Spleen (tissue), 11 donors: ENCODE results near the gene QKI. TPM values are rescaled to one million over a fixed set of nuclear protein-coding genes. Genes with fewer than 3 reads are reported as not detected.

Experiments used
- DNase-seq: peaks from one replicate; pipeline ENCODE4 v3.0.0-alpha.2; 2020
- H3K27ac ChIP-seq, 8 donors: fragments of 200-600 bp; sonication (generic) in 7 of 8; 1 replicate in 4 of 8; 2 replicates in 4 of 8; pipeline versions ENCODE4 v1.5.0 to v1.8.0; 2016 to 2021; ENCODE audit warnings: inconsistent platforms in 4 of 8, mild to moderate bottlenecking in 4 of 8, moderate library complexity in 1 of 8
- H3K27me3 ChIP-seq, 7 donors: fragments of 200-600 bp; sonication (generic) in 6 of 7; replicated peaks in 1 of 7; 1 replicate in 4 of 7; 2 replicates in 3 of 7; pipeline versions ENCODE4 v1.5.0 to v1.8.0; 2016 to 2021; ENCODE audit warnings: inconsistent platforms in 3 of 7, mild to moderate bottlenecking in 1 of 7
- H3K36me3 ChIP-seq, 6 donors: fragments of 200-600 bp; sonication (generic) in 5 of 6; 1 replicate in 4 of 6; 2 replicates in 2 of 6; pipeline versions ENCODE4 v1.5.0 to v1.8.0; 2016 to 2021; ENCODE audit warnings: inconsistent platforms in 2 of 6
- H3K4me1 ChIP-seq, 6 donors: fragments of 200-600 bp; sonication (generic) in 5 of 6; 1 replicate in 3 of 6; 2 replicates in 3 of 6; pipeline versions ENCODE4 v1.5.0 to v1.8.0; 2016 to 2021; ENCODE audit warnings: inconsistent platforms in 3 of 6
- H3K4me3 ChIP-seq, 8 donors: fragments of 200-600 bp; sonication (generic) in 7 of 8; 1 replicate in 4 of 8; 2 replicates in 4 of 8; pipeline versions ENCODE4 v1.5.0 to v1.8.0; 2016 to 2021; ENCODE audit warnings: inconsistent platforms in 4 of 8, mild to moderate bottlenecking in 4 of 8, moderate library complexity in 2 of 8
- H3K9me3 ChIP-seq, 8 donors: fragments of 200-600 bp; sonication (generic) in 7 of 8; 1 replicate in 4 of 8; 2 replicates in 4 of 8; pipeline versions ENCODE4 v1.5.0 to v1.8.0; 2016 to 2021; ENCODE audit warnings: inconsistent platforms in 4 of 8
- POLR2A ChIP-seq, 3 donors: fragments of 450-650 bp; IDR thresholded peaks; one replicate each; pipeline ENCODE4 v1.5.1; 2017; ENCODE audit warnings: antibody characterized with exemption in 3 of 3, mild to moderate bottlenecking in 1 of 3
- POLR2AphosphoS5 ChIP-seq, 3 donors: sonication (generic); formaldehyde crosslinking; IDR thresholded peaks; one replicate each; pipeline ENCODE4 v1.5.1; 2017; ENCODE audit warnings: antibody characterized with exemption in 3 of 3
- WGBS, 5 donors: extraction: QIAGEN DNeasy Blood & Tissue Kit in 3 of 5; methylation state at CpG; one replicate each; pipeline versions ENCODE4 v1.1.5 to v1.1.7; 2013 to 2018; 5-methylcytosine and 5-hydroxymethylcytosine counted together
- intact Hi-C: fragments of 100-400 bp; cut with DNase I; formaldehyde crosslinking; loops from one replicate; pipeline ENCODE4 v1.15.0; 2023; ENCODE audit warnings: low total_unique reads
- polyA plus RNA-seq, 3 donors: library from polyadenylated mRNA; stranded (reverse); fragments of 200-250 nt; gene quantifications; one replicate each; pipeline ENCODE4 v1.2.1, GENCODE V29; 2013
- total RNA-seq, 7 donors: library from RNA; depleted of rRNA in 3 of 7; stranded (reverse); fragments of >200 nt in 3 of 7; fragmentation: NEBNext Ultra II Directional in 4 of 7; extraction: Animal tissue kit (Norgen Biotek cat#: 25700) in 4 of 7; gene quantifications; one replicate each; pipeline versions ENCODE4 v1.1.0 to v1.2.1, GENCODE V29; 2016 to 2021
- TF ChIP-seq, protein P1 (sequence below), 11 experiments: fragments of 200-600 bp in 7 of 11; fragments of 450-650 bp in 4 of 11; sonication (generic) in 4 of 11; IDR thresholded peaks in 8 of 11; conservative IDR thresholded peaks in 3 of 11; 1 replicate in 7 of 11; 2 replicates in 4 of 11; pipeline versions ENCODE4 v1.4.0 to v1.8.0; 2016 to 2021; ENCODE audit warnings: antibody characterized with exemption in 11 of 11, inconsistent platforms in 4 of 11, mild to moderate bottlenecking in 1 of 11
- donor health status: healthy with polysubstance abuse.
- donor health status: DM: no; HTN: no; CAD: no; lungs with moderate emphysema.
- donor health status: DM: no; HTN: no; CAD: no.
- donor health status: Bipolar disorder and iron deficiency.
- donor health status: healthy.
- donor health status: DM: no; HTN: no; CAD: no.
- donor health status: DM: yes; HTN: yes; CAD: no.

QKI gene
- total and polyA plus RNA-seq, 10 donors, result 11.3 to 217 (median 180) TPM

DNA sequence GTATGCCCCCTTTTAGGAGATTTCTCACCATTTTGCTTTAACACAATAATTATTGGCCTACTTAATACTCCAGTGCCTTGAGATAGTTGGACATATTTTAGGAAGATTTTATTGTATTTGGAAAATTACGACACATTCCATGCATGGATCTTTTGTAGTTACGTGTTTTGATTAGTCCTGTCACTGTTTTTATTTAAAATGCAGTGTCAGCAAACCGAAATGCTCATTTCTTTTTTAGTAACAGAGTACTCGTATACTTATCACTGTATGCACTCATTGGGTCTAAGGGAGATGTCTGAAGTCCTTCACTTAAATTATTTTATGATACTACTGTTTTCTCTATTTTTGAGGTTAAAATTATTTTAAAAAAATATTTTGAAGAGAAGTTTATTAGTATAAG is 153.8 kb downstream of the QKI start:
- Histone ChIP-seq H3K9me3 (no peaks in the 10 kb centered on the region), H3K4me3 (no peak overlapping the region), H3K27me3 (no peaks in the 10 kb centered on the region), H3K4me1 (peaks cover 0 to 5% (median 0%) of the 10 kb centered on the region in 6 donors), H3K36me3 (peaks cover 0 to 82% (median 27%) of the 10 kb centered on the region in 6 donors), H3K27ac (no peak overlapping the region)
- no peak for DNase-seq
- intact Hi-C loops, result no loop called here
- TF ChIP-seq POLR2A (IDR thresholded peaks at IDR 0.05) (no peak), POLR2AphosphoS5 (IDR thresholded peaks at IDR 0.05) (no peak)
- TF ChIP-seq, protein P1, sequence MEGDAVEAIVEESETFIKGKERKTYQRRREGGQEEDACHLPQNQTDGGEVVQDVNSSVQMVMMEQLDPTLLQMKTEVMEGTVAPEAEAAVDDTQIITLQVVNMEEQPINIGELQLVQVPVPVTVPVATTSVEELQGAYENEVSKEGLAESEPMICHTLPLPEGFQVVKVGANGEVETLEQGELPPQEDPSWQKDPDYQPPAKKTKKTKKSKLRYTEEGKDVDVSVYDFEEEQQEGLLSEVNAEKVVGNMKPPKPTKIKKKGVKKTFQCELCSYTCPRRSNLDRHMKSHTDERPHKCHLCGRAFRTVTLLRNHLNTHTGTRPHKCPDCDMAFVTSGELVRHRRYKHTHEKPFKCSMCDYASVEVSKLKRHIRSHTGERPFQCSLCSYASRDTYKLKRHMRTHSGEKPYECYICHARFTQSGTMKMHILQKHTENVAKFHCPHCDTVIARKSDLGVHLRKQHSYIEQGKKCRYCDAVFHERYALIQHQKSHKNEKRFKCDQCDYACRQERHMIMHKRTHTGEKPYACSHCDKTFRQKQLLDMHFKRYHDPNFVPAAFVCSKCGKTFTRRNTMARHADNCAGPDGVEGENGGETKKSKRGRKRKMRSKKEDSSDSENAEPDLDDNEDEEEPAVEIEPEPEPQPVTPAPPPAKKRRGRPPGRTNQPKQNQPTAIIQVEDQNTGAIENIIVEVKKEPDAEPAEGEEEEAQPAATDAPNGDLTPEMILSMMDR (IDR thresholded peaks at IDR 0.05 in 8 of 11, conservative IDR thresholded peaks at IDR 0.05 in 3 of 11), result no peak
- WGBS, 5 donors, result 93 to 97% (median 96%) methylated on average over 4 of the region's 4 CpGs

DNA sequence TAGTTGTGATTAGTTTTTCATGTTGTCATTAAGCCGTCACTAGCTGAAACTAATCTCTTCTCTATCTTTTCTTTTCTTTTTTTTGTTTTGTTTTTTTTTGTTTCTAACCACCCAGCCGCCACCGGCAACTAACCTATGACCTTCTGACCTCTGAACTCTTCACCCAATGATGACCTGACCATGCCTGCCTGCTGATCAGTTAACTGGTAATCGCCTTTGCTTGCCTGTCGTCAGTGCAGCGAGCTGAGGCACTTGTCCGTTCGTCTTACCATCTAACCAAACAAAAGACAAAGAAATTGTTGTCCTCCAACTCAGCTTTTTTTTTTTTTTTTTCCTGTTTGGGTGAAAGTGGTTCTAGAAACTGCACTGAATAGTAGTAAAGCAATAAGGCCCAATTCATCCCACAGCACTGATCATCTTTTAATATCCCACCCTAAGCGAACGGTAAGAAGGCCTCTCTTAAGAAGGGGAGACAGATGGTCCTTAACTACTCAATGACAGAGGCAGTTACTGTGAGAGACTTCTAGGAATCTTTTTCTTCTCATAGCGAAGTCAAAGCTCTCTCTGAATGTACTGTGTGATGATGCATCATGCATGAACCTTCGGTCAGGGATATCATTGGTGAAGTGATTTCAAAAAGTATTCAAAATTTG is 156.2 kb downstream of the QKI start:
- H3K9me3 ChIP-seq, result no peaks in the 10 kb centered on the region
- H3K4me3 ChIP-seq, result no peak overlapping the region
- DNase-seq, result no peak
- H3K36me3 ChIP-seq, result peaks cover 0 to 81% (median 19%) of the 10 kb centered on the region in 6 donors
- TF ChIP-seq POLR2AphosphoS5 (IDR thresholded peaks at IDR 0.05) (peak in 1 of 3 donors; percentile 23), POLR2A (IDR thresholded peaks at IDR 0.05) (no peak)
- no peaks in the 10 kb centered on the region for H3K27me3 ChIP-seq
- WGBS, 5 donors, result 91 to 95% (median 93%) methylated on average over 12 of the region's 12 CpGs
- no peak overlapping the region for H3K27ac ChIP-seq
- intact Hi-C loops, result no loop called here
- H3K4me1 ChIP-seq, result no peaks in the 10 kb centered on the region

DNA sequence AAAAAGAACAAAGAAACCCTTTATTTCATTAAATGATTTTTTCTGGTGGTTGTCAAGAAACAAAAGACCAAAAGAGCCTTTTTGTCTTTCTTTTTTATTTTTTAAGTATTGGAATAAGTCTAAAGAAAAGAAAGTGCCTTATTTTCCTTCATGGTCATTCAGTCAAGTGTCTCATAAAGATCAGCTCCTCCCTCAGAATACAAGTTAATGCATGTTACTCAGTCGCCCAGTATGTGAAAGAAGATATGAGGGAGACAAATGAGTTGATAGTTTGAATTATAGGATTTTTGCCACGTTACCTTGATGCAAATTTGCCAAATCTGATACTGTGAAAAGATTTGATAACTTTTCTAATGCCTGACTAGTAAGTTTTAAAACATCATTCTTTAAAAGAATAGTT is 157.2 kb downstream of the QKI start:
- Histone ChIP-seq H3K9me3 (no peaks in the 10 kb centered on the region), H3K4me3 (no peak overlapping the region), H3K27me3 (no peaks in the 10 kb centered on the region), H3K27ac (no peak overlapping the region), H3K4me1 (no peaks in the 10 kb centered on the region), H3K36me3 (peaks cover 0 to 80% (median 19%) of the 10 kb centered on the region in 6 donors)
- no peak for DNase-seq
- 93 to 98% (median 95%) methylated on average over 2 of the region's 2 CpGs for WGBS, 5 donors
- TF ChIP-seq, protein P1 (IDR thresholded peaks at IDR 0.05 in 8 of 11, conservative IDR thresholded peaks at IDR 0.05 in 3 of 11), result no peak
- TF ChIP-seq POLR2A (IDR thresholded peaks at IDR 0.05) (no peak), POLR2AphosphoS5 (IDR thresholded peaks at IDR 0.05) (no peak)
- intact Hi-C loops, result no loop called here

- Histone ChIP-seq H3K4me3 (no peak overlapping the region), H3K9me3 (no peaks in the 10 kb centered on the region), H3K27ac (no peak overlapping the region), H3K27me3 (no peaks in the 10 kb centered on the region), H3K36me3 (peaks cover 0 to 73% (median 16%) of the 10 kb centered on the region in 6 donors), H3K4me1 (no peaks in the 10 kb centered on the region)
- WGBS, 5 donors, result 71 to 83% (median 76%) methylated on average over 5 of the region's 5 CpGs
- no peak for DNase-seq
- no peak for TF ChIP-seq POLR2AphosphoS5 (IDR thresholded peaks at IDR 0.05)
- TF ChIP-seq, protein P1 (IDR thresholded peaks at IDR 0.05 in 8 of 11, conservative IDR thresholded peaks at IDR 0.05 in 3 of 11), result no peak
- no peak for TF ChIP-seq POLR2A (IDR thresholded peaks at IDR 0.05)
- intact Hi-C loops, result no loop called here
Observed at GRCh38 chr6:163572612-163573011, 158.1 kb downstream of the QKI start.
